HG03520 (cell line): ENCODE data around the gene SPEF2.
"Not testable (repeated sequence)": the region's sequence is repeated elsewhere in the genome, so short reads cannot be mapped to it uniquely, and the experiment has no call there.

Experiments
- ATAC-seq: cut with Tn5 transposase; IDR thresholded peaks from one replicate; pipeline ENCODE4 v1.9.1; 2021; ENCODE audit warnings: mild to moderate bottlenecking, moderate library complexity; ENCODE audit not compliant: unreplicated experiment

The SPEF2 gene

DNA sequence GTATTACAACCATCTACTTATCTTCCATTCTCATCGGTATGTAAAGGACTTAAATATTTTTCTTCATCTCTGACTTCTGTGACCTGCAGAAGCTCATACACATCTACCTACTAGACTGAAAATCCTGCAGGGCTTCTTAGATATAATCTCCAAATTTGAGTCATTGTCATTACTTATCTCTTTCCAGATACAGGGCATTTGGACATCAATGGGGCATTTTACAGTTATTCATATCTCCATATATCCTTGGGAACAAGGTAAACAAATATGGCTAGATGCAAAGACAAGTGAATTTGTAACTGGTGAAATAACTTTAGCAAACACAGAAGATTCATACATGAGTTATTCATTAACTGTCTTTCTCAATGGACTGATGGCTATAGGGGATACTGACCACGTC, 201.4 kb downstream of the SPEF2 start:
- ATAC-seq, result no peak

DNA sequence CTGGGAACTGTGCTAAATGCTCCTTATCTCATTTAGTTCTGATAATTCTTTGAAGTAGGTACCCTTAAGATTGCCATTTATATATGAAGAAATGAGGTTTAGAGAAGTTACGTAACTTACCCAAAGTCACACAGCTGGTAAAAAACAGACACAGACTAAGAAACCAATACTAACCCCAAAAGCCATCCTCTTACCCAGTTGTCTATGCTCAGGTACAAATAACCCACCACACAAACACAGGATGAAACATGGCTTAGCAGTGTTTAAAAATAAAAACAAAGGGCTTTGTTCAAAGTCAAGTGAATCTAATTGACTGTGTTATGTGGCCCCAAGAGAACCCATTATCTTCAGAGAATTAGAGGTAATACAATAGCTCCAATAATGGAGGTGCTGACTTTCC, 202.0 kb downstream of the SPEF2 start:
- ATAC-seq, result no peak

DNA sequence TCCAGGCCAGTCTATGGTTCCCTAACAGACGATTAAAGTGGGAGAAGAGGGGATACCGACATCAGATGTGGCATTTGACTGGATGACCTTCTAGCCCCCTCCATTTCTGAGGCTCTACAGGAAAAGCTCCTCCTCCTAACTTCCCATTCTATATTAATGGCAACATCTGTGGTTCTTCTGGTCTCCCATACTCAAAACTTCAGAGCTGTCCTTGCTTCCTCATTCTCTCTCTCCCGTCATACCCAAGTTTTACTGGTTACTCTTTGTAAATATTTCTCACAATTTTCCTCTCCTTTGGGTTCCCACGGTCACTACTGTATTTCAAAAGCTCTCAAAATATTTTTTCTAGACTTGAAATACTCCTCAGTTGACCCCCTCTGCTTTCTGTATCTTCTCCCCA, 203.1 kb downstream of the SPEF2 start:
- ATAC-seq, result no peak

DNA sequence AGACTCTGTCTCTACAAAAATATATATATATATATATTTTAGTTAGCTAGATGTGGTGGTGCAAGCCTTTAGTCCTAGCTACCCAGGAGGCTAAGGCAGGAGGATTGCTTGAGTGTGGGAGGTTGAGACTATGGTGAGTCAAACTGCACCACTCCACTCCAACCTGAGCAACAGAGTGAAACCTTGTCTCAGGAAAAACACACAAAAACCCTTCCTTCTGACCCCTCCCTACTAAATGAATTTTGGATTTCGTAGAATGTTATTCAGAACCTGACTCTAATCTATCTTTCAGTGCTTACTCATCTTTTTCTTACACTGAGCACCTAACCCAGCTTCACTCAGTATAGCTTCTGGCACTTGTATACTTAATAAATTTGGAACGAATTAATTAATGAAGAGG, 203.8 kb downstream of the SPEF2 start:
- no peak for ATAC-seq

DNA sequence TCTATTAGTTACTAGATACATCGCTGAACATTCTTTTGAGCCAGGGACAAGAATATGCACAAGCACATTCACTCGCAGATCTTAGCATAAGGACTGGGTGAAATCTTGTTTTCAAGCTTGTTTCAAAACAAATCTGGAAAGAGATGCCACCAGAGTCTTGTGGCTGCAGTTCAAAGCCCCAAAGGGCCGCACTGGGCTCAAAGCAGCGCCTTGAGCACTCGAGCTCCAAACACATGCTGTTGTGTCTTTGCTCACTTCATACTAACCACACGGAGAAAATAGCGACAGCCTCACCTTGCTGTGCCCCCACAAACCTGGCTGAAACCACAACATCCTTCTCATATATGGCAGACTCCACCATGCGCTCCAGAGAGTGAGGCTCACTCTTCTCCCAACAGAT, 204.8 kb downstream of the SPEF2 start:
- no peak for ATAC-seq

DNA sequence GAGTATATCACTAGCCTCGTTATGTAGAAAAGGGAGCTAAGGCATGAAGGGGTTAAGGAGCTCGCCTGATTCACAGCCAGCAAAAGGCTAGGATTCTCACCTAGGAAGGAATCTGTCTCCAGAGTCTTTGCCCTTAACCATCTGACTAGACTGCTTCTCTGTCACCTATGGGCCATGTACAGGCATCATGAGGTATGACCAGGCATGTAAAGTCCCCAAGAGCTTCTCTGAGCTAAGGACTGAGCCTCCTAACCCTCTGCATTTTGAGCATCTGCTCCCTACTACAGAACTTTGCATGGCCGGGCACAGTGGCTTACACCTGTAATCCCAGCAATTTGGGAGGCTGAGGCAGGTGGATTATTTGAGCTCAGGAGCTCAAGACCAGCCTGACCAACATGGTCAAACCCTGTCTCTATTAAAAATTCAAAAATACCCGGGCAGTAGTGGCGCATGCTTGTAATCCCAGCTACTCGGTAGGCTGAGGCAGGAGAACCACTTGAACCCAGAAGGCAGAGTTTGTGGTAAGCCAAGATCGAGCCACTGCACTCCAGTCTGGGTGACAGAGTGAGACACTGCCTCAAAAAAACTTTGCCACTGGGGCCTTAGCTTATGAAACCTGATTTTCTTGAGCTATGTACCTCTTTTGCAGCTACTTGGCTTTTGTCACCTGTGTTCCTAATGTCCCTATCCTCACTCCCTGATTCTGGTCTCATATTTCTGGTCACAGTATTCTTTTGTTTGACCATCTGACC, 205.9 kb downstream of the SPEF2 start:
- ATAC-seq, result no peak

DNA sequence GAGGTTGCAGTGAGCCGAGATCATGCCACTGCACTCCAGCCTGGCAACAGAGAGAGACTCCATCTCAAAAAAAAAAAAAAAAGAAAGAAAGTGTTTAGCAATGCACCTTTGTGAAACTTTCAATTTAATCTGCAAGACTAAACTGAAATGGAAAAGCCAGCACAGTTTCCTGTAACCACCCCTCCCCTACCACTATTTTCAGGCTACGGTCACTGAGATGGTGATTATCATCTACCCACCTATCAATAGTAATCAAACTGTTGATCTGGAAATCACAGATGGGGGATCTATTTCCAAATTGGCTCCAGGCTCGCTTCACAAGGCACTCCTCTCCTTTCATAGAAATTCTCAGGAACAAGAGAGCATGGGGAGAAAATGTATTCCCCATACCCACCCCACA, 208.4 kb downstream of the SPEF2 start:
- ATAC-seq, result no peak

DNA sequence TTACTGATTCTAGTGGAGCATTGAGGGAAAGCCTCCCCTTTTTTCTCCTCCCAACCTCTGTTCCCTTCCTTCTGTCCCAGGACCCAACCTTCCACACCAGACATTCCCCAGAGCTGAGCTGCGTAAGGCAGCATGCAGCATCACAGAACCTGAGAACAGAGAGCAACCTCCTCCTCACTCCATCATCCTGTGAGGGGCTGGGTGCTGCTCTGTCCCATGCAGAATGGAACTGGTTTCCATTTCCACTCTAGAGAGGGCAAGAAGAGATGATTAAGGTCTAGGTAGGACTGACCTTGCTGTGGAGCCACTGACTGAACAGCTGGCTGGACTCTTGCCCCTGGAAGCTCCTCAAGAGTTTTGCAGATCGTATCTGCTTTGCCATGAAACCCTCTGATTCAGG, 208.9 kb downstream of the SPEF2 start:
- no peak for ATAC-seq

DNA sequence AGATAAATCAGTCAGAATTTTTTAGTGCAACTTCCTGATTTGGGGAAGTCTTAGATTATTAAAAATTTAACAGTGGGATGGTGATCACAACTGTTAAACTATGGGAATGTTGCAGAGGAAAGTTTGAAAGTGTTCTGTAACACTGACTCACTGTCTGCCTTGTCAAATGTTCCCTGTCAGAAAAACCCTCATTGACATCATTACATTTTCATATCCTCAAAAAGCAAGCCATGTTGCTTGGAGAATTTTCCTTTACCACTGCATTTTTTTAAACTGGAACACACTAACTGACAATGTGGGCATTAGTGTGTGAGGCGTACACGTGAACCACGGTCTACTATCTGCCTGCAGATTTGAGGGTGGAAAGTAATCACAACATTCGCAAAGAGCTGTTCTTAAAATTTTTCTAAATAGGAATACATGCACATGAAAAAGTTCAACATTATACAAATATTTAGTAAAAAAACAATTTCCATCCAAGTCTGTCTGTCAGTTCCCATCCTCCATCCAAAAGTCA, 210.5 kb downstream of the SPEF2 start:
- ATAC-seq, result no peak

DNA sequence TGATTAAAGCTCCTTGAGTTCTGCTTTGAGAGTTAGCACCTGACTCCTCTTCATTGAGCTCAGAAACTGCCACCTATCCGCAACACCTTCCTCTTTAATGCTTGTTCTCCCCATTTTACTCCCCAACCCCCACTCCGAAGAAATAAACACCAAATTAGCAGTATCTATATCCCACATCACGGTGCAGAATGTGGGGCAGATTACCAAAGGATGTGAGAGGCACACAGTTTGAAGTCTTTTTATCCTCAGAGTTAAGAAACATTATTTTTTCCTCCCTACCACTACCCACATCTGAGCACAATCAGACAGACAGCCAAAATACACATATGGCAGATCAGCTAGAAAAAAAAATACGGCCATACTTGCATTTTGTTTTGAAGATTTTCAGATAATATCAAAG, 212.9 kb downstream of the SPEF2 start:
- no peak for ATAC-seq

DNA sequence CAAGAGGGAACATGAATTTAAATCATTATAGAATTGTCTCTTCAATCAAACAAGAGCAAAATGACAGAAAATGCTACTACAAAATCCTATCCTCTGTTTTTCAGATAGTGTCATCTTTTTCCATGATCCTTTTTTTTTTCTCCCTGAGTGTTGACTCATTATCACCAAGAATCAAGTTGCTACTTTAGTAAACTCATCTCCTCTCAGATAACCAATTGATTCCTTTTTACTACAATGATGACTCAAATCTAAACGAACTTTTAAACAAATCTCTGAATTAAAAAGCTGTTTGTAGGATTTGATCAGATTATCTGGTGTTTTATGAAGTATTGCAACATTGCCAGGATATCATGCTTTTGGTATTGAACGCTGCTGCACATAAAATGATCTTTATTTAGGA, 215.1 kb downstream of the SPEF2 start:
- no peak for ATAC-seq

DNA sequence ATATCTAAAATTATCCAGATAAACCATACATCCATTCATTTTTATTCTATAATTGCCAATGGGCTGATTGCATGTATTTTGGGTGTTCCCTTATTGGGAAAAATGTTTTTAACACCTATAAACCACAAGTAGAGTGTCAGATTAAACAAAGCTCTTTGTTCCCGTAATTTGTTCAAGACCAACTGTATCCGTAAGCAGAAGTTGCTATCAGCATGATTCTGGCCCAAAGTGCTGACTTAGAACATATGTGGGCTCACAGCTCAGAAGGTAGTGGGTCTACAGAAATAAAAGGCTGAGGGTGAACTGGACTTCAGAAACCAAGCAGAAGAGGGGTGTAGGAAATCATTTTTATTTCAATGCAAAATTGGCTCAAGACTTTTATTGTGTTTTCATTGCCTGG, 215.6 kb downstream of the SPEF2 start:
- no peak for ATAC-seq

DNA sequence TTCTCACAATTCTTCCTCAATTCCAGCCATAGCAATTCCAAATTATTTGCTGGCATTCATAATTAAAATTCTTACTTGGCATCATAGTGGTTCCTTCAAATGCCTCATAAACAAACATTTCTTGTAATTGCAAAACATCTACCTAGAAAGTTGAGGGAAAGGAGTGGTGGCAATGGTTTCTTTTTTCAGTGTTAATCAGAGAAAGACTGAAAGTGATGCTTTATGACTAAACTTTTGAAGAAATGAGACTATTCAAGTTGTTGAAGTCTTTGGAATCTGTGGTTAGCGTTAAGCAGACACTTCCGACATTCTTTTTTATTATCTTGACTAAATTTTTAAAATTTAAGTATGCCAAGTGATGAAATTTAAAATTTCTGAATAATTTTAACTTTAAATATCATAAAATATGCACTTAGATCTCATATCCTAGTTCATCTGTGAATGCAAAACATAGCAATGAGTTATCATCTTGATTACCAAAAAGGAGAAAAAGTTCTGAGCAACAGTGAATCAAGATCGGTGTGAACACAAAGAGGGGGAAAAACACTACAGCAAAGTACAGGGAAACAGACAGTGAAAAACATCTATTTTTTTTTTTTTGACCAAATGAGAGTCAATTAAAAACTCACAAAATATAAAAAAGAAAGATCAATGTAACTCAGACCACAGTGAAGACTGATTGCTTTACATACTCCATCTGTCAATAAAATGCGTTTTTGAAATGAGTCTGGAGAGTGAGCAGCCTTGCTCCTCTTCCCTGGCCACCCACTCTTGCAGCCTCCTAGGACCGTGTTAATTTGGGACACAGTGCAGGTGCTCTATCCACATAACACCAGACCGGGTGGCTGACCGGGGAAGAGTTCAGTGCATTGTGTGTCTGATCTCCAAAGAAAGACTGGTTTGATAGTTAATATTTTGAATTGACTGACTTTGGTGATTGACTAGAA, 218.4 kb downstream of the SPEF2 start:
- ATAC-seq, result no peak

DNA sequence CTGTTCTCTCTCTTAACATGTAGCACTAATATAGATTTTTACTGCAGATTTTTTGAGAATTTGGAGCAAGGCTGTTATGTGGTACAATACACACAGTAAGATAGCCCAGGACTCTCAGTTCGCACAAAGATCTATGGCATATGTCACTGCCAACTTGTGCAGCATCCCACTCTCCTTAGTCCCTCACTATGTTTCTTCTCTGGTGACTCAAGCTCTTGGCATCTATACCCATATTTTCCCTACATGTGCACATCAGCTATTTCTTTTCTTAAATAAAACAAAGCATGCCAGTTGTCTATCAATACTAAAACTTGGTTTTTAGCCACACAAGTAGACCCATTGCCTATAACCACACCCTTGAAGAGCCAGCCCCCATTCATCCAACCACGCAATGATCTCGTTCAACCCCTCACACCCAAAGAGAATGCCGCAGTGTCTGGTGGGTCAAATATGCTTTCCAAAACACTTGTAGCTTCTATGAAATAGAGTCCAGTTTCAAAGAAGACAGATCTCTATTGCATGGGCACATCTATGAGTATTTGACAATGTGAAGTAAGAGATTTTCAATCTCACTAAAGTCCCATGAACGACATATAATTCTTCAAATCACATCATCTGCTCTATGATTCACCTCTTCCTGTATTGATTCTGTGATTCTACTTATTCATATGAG, 220.8 kb downstream of the SPEF2 start:
- no peak for ATAC-seq

DNA sequence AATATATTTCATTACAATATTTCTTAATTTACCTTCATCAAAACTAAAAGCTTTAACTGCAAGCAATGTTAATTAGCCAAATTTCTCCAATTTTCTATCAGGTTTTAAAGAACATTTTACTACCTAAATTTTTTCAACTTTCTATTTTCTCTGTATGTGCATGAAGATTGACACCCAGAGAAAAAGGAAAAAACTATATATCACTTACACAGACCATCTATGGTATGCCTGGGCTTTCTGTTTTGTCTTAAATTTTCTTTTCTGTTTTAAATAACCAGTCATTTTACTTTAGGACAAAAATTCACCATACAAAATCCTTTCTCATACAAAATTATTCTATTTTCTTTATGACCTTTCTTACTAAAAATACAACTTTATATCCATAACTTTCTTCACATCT, 225.2 kb downstream of the SPEF2 start:
- ATAC-seq, result no peak

DNA sequence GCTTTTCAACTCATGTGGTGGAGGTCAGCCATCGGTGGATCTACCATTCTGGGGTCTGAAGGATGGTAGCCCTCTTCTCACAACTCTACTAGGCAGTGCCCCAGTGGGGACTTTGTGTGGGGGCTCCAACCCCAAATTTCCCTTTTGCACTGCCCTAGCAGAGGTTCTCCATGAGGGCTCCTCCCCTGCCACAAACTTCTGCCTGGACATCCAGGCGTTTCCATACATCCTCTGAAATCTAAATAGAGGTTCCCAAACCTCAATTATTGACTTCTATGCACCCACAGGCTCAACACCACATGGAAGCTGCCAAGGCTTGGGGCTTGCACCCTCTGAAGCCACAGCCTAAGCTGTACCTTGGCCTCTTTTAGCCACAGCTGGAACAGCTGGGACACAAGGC, 227.8 kb downstream of the SPEF2 start:
- not testable (repeated sequence) for ATAC-seq

DNA sequence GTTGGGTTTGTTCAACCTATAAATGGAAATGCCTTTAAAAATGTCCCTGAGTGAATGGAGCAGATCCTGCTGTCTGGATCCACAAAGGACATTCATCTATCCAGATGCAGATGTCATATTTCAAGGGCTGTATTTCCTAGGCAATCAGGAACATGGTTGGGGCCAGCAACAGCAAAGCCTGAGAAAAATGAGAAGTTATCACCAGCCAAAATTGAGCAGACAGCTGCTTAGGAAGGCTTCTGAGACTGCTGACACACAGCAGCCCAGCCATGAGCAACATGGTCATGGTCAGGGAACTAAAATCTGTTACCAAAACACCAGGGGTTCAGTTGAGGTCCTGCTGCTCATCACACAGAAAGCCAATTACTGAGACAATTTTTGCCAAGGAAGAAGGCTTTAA, 229.8 kb downstream of the SPEF2 start:
- ATAC-seq, result no peak

DNA sequence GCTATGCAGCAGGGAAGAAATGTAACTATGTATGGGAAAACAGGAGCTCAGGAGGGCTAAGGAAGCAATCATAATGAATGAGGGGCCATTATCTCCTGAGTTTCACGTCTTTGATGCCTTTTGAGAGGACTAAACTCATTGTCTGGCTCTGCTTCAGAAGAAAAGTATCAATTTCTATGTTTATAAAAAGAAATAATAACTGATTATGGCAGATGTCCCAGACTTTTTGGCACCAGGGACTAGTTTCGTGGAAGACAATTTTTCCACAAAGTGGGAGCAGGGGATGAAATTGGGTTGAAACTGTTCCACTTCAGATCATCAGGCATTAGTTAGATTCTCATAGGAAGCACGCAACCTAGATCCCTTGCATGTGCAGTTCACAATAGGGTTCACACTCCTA, 230.3 kb downstream of the SPEF2 start:
- ATAC-seq, result no peak

DNA sequence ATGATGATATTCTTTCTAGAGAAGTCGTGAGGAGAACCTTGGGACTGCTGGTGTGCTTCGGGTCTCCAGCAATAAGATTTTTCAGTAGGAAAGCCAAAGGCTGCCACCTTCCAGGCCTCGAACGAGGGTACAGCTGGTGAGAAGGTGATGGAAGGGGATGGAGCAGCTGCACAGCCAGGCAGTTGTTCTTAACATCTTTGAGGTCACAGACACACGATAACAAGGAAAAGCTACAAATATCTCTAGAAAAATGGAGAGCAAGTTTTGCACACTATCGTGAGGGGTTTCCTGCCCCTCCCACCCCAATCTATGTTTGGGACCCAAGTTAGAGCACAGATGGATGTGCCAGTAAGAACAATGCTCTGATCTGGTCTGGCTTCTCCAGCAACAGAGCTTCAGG, 232.2 kb downstream of the SPEF2 start:
- no peak for ATAC-seq

DNA sequence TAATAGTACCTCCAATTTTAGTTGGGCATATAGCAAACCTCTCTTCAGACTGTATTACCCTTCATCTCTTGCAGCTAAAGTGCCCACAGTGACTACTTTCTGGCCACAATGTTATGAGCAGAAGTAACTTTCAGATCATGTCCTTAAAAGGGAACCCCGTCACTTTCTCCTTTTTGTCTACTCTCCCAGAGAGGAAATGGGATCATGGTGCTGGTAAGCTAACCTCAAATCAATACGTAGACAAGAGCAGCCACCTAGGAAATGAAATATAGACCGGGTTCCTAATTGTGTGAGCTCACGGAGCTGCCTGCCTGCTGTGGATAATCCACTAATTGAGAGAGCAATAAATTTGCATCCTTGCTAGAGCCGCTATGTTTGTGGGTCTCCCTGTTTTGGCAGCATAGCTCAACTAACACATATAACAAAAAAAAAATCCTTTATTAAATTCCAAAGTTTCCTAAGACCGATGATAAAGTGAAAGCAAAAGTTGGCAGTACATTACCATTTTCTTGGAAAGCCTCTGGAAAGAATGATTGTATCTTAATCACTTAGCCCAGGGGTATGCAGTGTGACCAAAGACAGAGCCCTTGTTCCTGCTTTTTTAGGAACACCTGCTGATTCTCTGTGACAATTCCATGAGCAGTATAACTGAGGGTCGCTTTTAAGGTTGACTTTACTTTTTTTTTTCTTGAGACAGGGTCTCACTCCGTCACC, 233.5 kb downstream of the SPEF2 start:
- ATAC-seq, result no peak
